ENCODE results near the gene KLHL11.

- TF ChIP-seq CTCF (IDR thresholded peaks at IDR 0.05; ENCODE audit: low read depth, low read length), result no peak
- TF ChIP-seq EZH2phosphoT487 (IDR thresholded peaks at IDR 0.05; ENCODE audit: low read depth), result no peak
These were observed 43.4 kb downstream of the KLHL11 start for GRCh38 chr17:41821776-41822175.

All from OCI-LY3 (cell line).